Measurements from ENCODE around the gene YWHAG. TPM values are rescaled to one million over a fixed set of nuclear protein-coding genes. Genes with fewer than 3 reads are reported as not detected.
A peak's percentile ranks its signal among the peaks of the same experiment; 100 is the strongest.

Gene YWHAG
- total and polyA plus RNA-seq, 11 donors = 85.5 to 282 (median 189) TPM

- H3K4me3 ChIP-seq = no peak overlapping the region
- no peak for DNase-seq
- peaks cover 0 to 88% (median 61%) of the 10 kb centered on the region in 9 donors for H3K36me3 ChIP-seq
- intact Hi-C loops (cut with DNase I) = no loop called here
- H3K27me3 ChIP-seq = no peaks in the 10 kb centered on the region
- no peaks in the 10 kb centered on the region for H3K9me3 ChIP-seq
- TF ChIP-seq CTCF (IDR thresholded peaks at IDR 0.05) (no peak), POLR2A (IDR thresholded peaks at IDR 0.05) (no peak)
- no peak overlapping the region for H3K27ac ChIP-seq
- no peak for ATAC-seq
- WGBS, 4 donors = 93 to 97% (median 95%) methylated on average over 6 of the region's 6 CpGs
- peaks cover 13 to 91% (median 57%) of the 10 kb centered on the region in 12 donors for H3K4me1 ChIP-seq
These were observed 15.4 kb downstream of the YWHAG start for GRCh38 chr7:76343294-76343930.

GRCh38 chr7:76342222-76342621 is 16.6 kb downstream of the YWHAG start:
- Histone ChIP-seq H3K36me3 (peaks cover 0 to 76% (median 51%) of the 10 kb centered on the region in 9 donors), H3K27me3 (no peaks in the 10 kb centered on the region), H3K4me3 (no peak overlapping the region), H3K9me3 (no peaks in the 10 kb centered on the region), H3K4me1 (peaks cover 10 to 91% (median 58%) of the 10 kb centered on the region in 12 donors), H3K27ac (peak overlapping the region in 1 of 12 donors; percentile 4)
- 67 to 81% (median 77%) methylated on average over 5 of the region's 5 CpGs for WGBS, 4 donors
- ATAC-seq = no peak
- TF ChIP-seq POLR2A (IDR thresholded peaks at IDR 0.05) (no peak), CTCF (IDR thresholded peaks at IDR 0.05) (no peak)
- intact Hi-C loops (cut with DNase I) = no loop called here
- no peak for DNase-seq

GRCh38 chr7:76340617-76341131 is 18.1 kb downstream of the YWHAG start:
- Histone ChIP-seq H3K4me1 (peaks cover 7 to 89% (median 56%) of the 10 kb centered on the region in 12 donors), H3K27ac (peak overlapping the region; percentile 0 to 69 (median 44)), H3K9me3 (no peaks in the 10 kb centered on the region), H3K4me3 (no peak overlapping the region), H3K27me3 (no peaks in the 10 kb centered on the region), H3K36me3 (peaks cover 0 to 61% (median 36%) of the 10 kb centered on the region in 9 donors)
- intact Hi-C loops (cut with DNase I) = no loop called here
- WGBS, 4 donors = 62 to 82% (median 74%) methylated on average over 3 of the region's 3 CpGs
- DNase-seq = no peak
- TF ChIP-seq POLR2A (IDR thresholded peaks at IDR 0.05) (no peak), CTCF (IDR thresholded peaks at IDR 0.05) (no peak)
- peak in 3 of 4 donors; percentile 10 to 25 (median 13) for ATAC-seq

- no peak for ATAC-seq
- intact Hi-C loops (cut with DNase I) = no loop called here
- peak overlapping the region in 10 of 12 donors; percentile 4 to 86 (median 34) for H3K27ac ChIP-seq
- TF ChIP-seq CTCF (IDR thresholded peaks at IDR 0.05) (no peak), POLR2A (IDR thresholded peaks at IDR 0.05) (no peak)
- no peak for DNase-seq
- no peaks in the 10 kb centered on the region for H3K27me3 ChIP-seq
- H3K4me3 ChIP-seq = no peak overlapping the region
- peaks cover 10 to 94% (median 70%) of the 10 kb centered on the region in 12 donors for H3K4me1 ChIP-seq
- H3K9me3 ChIP-seq = no peaks in the 10 kb centered on the region
- H3K36me3 ChIP-seq = peaks cover 0 to 39% (median 14%) of the 10 kb centered on the region in 9 donors
- WGBS, 4 donors = 51 to 61% (median 56%) methylated on average over 9 of the region's 9 CpGs
These were observed 20.3 kb downstream of the YWHAG start for GRCh38 chr7:76338298-76339084.

Measured in heart left ventricle (tissue), 16 donors.